Panc1 (cell line): Measurements from ENCODE around the gene NPAS3.

Source experiments
- CTCF ChIP-seq: fragments of 450-650 bp; IDR thresholded peaks from 2 replicates; pipeline ENCODE4 v1.5.1; 2017; ENCODE audit warnings: mild to moderate bottlenecking
- REST ChIP-seq, 2 experiments: IDR thresholded peaks; 2 replicates each; pipeline ENCODE4 v1.6.1; 2011 to 2012; ENCODE audit warnings: low read depth in 2 of 2, control low read depth in 1 of 2, low read length in 1 of 2, mild to moderate bottlenecking in 1 of 2, moderate library complexity in 1 of 2; ENCODE audit not compliant: insufficient read depth in 1 of 2

- TF ChIP-seq REST (IDR thresholded peaks at IDR 0.05; ENCODE audit: insufficient read depth in 1 of 2, low read depth in 2 of 2, low read length in 1 of 2), result no peak
- TF ChIP-seq CTCF, result no peak
Measured at GRCh38 chr14:33563191-33563900, 624.7 kb downstream of the NPAS3 start.
